NCI-H1092 treated with DMSO at 0.1 percent for 48 hours (cell line): Measurements from ENCODE around the gene MAN2C1.
A peak's percentile ranks its signal among the peaks of the same experiment; 100 is the strongest.

ENCODE experiments used
- DNase-seq: peaks from one replicate; lab custom pipeline; 2025; lab: John Stamatoyannopoulos, UW

MAN2C1 gene

DNA sequence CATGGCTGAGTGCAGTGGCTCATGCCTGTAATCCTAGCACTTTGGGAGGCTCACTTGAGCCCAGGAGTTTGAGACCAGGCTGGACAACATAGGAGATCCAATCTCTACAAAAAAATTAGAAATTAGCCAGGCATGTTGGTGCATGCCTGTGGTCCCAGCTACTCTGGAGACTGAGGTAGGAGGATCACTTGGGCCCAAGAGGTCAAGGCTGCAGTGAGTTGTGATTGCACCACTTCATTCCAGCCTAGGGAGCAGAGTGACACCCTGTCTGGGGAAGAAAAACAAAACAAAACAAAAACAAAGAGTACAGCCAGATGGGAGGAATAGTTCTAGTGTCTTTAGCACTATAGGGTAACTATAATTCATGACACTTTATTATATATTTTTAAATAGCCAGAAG, 58.7 kb downstream of the MAN2C1 start:
- no peak for DNase-seq

DNA sequence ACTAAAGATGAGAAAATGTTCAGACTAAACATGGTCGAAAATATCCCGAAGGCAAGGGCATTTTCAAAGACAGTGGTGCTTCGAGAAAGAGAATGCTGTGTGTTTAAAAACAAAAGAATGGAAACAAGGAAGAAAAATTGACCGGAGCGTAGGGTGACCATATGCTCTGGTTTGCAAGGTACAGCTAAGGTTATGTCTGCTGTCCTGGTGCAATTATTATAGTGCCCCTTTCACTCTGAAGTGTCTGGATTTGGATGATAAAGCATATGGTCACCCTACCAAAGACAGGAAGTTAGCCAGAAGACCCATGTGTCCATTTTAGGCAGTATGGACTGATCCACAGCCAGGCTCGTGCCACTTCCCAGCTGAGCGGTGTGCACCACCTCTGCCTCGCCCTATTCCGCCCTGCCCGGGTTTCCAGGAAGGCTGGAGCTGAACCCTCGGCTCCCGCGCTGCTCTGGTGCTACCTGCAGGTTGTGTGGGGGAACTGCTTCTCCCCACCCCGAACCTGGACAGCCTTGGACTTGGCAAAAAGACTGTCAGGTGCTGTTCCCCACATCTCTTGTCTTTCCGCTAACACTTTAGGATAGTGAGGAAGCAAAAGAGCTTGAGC, 60.5 kb downstream of the MAN2C1 start:
- DNase-seq, result peak; percentile 6

DNA sequence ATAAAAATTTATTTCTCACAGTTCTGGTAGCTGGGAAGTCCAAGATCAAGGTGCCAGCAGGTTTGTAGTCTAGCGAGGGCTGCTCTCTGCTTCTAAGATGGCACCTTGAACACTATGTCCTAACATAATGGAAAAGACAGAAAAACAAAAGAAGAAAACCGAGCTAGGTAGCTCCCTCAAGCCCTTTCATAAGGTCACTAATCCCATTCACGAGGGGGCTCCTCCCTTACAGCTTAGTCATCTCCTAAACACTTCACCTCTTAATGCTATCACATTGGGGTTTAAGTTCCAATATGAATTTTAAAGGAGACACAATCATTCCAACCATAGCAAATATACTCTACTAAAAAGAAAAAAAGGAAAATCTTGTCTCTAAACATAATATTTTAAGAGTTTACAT, 62.2 kb downstream of the MAN2C1 start:
- no peak for DNase-seq
